ENCODE data around the gene GIPC2. TPM values are rescaled to one million over a fixed set of nuclear protein-coding genes. Genes with fewer than 3 reads are reported as not detected.

The GIPC2 gene
- total RNA-seq, 2 donors from 2014 or later = 26.7 to 35.4 TPM

DNA sequence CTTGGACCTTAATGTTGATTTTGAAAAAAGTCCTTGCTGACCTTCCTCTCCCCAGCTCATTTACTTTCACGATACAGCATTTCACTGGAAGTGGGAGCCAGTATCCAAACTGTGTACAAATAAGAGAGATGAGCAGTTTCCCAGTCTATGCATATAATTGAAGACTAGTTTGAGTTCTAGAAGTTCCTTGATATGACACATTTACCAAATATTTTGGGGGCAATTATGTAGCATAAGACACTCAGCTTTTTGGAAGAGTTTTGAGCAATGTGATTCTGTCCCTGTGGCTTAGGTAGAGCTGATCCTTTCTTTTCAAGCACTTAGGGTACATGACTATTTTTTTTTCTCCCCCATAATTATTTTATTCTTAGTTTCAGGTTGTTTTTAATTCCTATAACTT, 26.4 kb downstream of the GIPC2 start:
- no peak for DNase-seq
- H3K4me1 ChIP-seq = no peaks in the 10 kb centered on the region
- no peaks in the 10 kb centered on the region for H3K36me3 ChIP-seq
- TF ChIP-seq CTCF (IDR thresholded peaks at IDR 0.05) = no peak
- H3K4me3 ChIP-seq = no peak overlapping the region
- intact Hi-C loops (cut with DNase I) = no loop called here
- H3K9me3 ChIP-seq = no peaks in the 10 kb centered on the region
- H3K27me3 ChIP-seq = no peaks in the 10 kb centered on the region
- no peak overlapping the region for H3K9ac ChIP-seq (ENCODE audit: low read depth in 2 of 2, low read length in 2 of 2)
- no peak overlapping the region for H3K27ac ChIP-seq

DNA sequence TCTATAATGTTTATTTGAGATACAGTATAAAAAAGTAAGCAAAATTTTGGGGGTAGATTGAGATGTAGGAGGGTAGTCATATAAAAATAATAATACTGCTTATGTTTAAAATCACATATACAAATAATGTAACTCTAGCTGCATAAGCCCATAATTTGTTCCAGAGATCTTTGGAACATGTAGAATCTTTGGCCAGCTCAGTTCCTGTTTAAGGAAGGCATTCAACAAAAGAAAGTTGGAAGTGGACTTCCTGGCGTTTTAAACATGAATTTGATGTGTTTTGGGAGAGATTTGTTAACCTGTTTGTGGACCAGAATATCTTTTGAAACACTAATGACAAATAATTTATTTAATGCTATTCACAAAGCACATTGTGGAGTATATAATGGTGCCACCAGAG, 27.7 kb downstream of the GIPC2 start:
- no peak for DNase-seq
- H3K9me3 ChIP-seq = no peaks in the 10 kb centered on the region
- H3K27ac ChIP-seq = no peak overlapping the region
- no peaks in the 10 kb centered on the region for H3K36me3 ChIP-seq
- no peak for TF ChIP-seq CTCF (IDR thresholded peaks at IDR 0.05)
- no peaks in the 10 kb centered on the region for H3K27me3 ChIP-seq
- H3K4me3 ChIP-seq = no peak overlapping the region
- intact Hi-C loops (cut with DNase I) = no loop called here
- H3K9ac ChIP-seq (ENCODE audit: low read depth in 2 of 2, low read length in 2 of 2) = no peak overlapping the region
- no peaks in the 10 kb centered on the region for H3K4me1 ChIP-seq

- TF ChIP-seq CTCF (IDR thresholded peaks at IDR 0.05) = no peak
- no peak overlapping the region for H3K27ac ChIP-seq
- H3K9me3 ChIP-seq = no peaks in the 10 kb centered on the region
- no peak for DNase-seq
- H3K27me3 ChIP-seq = no peaks in the 10 kb centered on the region
- H3K9ac ChIP-seq (ENCODE audit: low read depth in 2 of 2, low read length in 2 of 2) = no peak overlapping the region
- no peaks in the 10 kb centered on the region for H3K36me3 ChIP-seq
- intact Hi-C loops (cut with DNase I) = no loop called here
- no peak overlapping the region for H3K4me3 ChIP-seq
- no peaks in the 10 kb centered on the region for H3K4me1 ChIP-seq
These were observed 29.9 kb downstream of the GIPC2 start for GRCh38 chr1:78075621-78076020.

GRCh38 chr1:78078358-78078757, 32.6 kb downstream of the GIPC2 start:
- Histone ChIP-seq H3K36me3 (no peaks in the 10 kb centered on the region), H3K27ac (no peak overlapping the region), H3K27me3 (no peaks in the 10 kb centered on the region), H3K4me1 (no peaks in the 10 kb centered on the region), H3K9ac (ENCODE audit: low read depth in 2 of 2, low read length in 2 of 2) (no peak overlapping the region), H3K4me3 (no peak overlapping the region), H3K9me3 (no peaks in the 10 kb centered on the region)
- no peak for TF ChIP-seq CTCF (IDR thresholded peaks at IDR 0.05)
- intact Hi-C loops (cut with DNase I) = no loop called here
- DNase-seq = no peak

GRCh38 chr1:78079580-78079979, 33.8 kb downstream of the GIPC2 start:
- intact Hi-C loops (cut with DNase I) = no loop called here
- Histone ChIP-seq H3K27ac (no peak overlapping the region), H3K9ac (ENCODE audit: low read depth in 2 of 2, low read length in 2 of 2) (no peak overlapping the region)

More at GRCh38 chr1:78079580-78079979, 33.8 kb downstream of the GIPC2 start:
- Histone ChIP-seq H3K9me3 (no peaks in the 10 kb centered on the region), H3K36me3 (no peaks in the 10 kb centered on the region), H3K4me3 (no peak overlapping the region), H3K27me3 (no peaks in the 10 kb centered on the region), H3K4me1 (no peaks in the 10 kb centered on the region)
- DNase-seq = no peak
- no peak for TF ChIP-seq CTCF (IDR thresholded peaks at IDR 0.05)
